GM21723 (cell line): ENCODE data around the gene ACOT7.
"Not testable (repeated sequence)": the region's sequence is repeated elsewhere in the genome, so short reads cannot be mapped to it uniquely, and the experiment has no call there.

Experiments used
- ATAC-seq: cut with Tn5 transposase; IDR thresholded peaks from one replicate; pipeline ENCODE4 v1.9.1; 2021; ENCODE audit warnings: mild to moderate bottlenecking, moderate library complexity; ENCODE audit not compliant: unreplicated experiment

The ACOT7 gene

DNA sequence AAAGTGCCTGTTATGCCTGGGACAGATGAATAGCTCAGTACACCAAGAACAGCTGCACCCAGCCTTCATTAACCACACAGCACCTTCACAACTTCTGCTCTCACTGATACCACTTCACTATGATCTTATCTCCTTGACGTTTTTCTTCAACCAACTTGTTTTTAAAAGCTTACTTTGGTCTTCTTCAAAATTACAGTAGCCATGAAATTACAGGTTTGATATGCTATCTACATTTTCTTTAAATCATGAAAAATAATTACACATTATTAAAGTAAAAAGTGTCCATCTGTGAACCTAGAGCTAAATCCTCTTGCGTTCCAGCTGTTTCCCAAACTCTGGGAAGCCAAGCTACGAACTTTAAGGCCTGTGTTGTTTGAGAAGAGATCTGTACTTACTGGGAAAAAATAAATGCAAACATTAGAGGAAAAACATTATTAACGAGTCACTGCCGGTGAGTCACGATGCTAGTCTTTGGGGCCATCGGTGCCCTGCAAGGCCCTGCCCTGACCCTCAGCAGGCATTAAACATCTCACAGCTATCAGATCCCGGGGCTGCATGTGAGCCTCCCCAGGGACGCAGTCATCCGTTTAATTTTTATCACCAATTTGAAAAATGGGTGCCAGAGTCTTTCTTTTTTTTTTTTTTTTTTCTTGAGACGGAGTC, 76.3 kb downstream of the ACOT7 start:
- ATAC-seq, result no peak

- no peak for ATAC-seq
These were observed 77.1 kb downstream of the ACOT7 start for GRCh38 chr1:6316240-6317097.

DNA sequence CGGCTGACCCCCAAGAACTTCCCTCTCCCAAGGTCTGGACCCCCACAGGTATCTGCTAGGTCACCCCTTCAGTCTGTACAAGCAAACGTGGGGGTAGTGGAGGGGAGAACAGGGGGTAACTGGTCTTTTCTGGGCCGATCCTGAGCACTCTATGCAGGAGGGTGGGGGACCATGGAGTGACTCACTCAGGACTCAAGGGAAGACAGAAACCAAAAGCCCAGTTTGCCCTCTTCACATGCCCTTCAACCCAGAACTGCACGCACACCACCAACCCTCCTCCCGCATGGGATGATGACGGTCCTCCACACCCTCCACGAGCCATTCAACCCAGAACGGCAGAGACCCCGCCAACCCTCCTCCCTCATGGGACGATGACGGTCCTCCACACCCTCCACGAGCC, 79.1 kb downstream of the ACOT7 start:
- ATAC-seq, result no peak

GRCh38 chr1:6313393-6314200, 80.0 kb downstream of the ACOT7 start:
- no peak for ATAC-seq

DNA sequence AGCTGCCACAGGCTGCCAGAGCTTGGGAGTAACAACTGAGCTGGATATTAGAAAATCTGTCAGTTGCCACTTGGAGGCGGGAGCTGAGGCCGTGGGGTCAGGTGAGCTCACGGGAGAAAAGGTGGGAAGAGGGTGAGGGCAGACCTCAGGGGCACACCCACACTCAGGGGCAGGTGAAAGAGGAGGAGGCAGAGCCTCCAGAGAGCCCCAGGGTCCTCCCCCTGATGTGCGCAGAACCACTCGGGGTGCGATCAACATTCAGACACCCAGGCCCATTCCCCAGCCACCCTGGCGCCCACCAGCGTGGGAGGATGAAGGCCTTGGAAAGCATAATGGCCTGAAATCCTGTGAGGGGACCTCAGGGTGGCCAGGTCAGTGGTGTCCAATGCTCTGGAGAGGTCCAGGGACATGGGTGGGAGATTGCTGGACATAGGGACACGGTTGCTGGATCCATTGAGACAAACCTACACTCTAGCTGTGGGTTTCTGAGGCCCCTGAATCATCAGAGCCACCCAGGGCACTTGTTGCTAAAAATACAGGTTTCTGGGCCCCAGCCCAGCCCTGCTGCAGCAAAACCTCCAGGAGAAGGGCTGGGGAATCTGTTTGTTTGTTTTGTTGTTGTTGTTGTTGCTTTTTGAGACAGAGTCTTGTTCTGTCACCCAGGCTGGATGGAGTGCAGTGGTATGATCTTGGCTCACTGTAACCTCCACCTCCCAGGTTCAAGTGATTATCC, 83.3 kb downstream of the ACOT7 start:
- ATAC-seq, result no peak

DNA sequence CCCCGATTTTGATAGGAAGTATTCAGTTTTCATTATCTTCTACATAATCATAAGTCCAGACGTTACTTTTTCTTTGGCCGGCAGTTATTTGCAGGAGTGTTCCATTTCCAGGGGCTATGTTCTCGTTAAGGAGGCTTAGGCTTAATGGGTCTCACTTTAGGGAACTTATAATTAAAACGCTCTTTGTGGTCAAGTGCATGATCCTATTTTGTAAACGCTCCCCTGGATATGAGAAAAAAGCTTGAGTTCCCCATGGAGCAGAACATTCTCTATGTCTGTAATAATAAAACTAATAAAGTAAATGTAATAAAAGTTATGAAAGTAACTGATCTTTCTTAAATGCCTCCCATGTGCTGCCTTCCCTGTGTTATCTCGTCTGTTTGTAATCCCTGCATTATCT, 84.0 kb downstream of the ACOT7 start:
- ATAC-seq, result no peak

GRCh38 chr1:6308449-6308848, 85.1 kb downstream of the ACOT7 start:
- ATAC-seq, result no peak

GRCh38 chr1:6307682-6308081, 85.9 kb downstream of the ACOT7 start:
- not testable (repeated sequence) for ATAC-seq

- no peak for ATAC-seq
These were observed 86.5 kb downstream of the ACOT7 start for GRCh38 chr1:6307099-6307498.

- ATAC-seq, result no peak
These were observed 90.1 kb downstream of the ACOT7 start for GRCh38 chr1:6303397-6304012.

DNA sequence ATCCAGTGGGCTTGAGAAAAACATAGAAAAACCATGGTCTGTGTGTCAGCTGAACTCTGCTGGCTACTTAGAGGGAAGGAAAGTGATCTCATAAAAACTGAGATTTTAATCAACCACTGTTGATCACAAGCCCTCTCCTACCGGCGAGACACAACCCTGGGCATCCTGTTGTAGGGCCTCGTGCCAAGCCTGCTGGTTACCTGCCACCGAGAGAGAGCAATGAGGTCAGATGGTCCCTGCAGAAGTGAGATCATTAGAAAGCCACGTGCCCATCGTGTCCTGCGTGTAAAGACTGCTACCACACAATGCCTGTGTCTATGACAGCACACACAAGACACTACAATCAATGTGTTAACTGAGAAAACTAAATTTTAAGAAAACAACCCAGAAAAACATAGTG, 91.0 kb downstream of the ACOT7 start:
- ATAC-seq, result no peak

GRCh38 chr1:6301526-6301925, 92.0 kb downstream of the ACOT7 start:
- no peak for ATAC-seq

DNA sequence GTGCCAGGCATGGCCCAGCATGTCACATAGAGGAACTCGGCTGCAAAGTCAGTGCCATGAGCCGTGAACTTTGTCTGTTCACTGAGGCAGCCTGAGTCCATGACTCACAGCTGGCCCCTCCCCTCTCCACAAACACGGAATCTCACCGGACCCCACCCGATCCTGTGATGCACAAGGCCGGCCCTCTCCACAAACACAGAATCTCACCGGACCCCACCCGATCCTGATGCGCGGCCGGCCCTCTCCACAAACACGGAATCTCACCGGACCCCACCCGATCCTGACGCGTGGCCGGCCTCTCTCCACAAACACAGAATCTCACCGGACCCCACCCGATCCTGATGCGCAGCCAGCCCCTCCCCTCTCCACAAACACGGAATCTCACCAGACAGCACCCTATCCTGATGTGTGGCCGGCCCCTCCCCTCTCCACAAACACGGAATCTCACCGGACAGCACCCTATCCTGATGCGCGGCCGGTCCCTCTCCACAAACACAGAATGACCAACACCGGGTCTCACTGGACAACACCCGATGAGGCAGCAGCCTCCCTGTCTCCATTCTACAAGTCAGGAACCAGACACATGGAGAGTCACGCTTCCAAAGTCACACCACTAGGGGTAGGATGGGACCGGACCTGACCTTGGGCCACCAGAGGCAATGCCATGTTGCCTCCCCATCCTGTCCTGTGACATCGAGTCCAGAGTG, 93.1 kb downstream of the ACOT7 start:
- ATAC-seq, result no peak

- ATAC-seq, result no peak
These were observed 93.9 kb downstream of the ACOT7 start for GRCh38 chr1:6299557-6300165.

GRCh38 chr1:6298940-6299465, 94.6 kb downstream of the ACOT7 start:
- ATAC-seq, result no peak

GRCh38 chr1:6298530-6298929, 95.0 kb downstream of the ACOT7 start:
- no peak for ATAC-seq

GRCh38 chr1:6295910-6296309, 97.7 kb downstream of the ACOT7 start:
- ATAC-seq, result no peak

GRCh38 chr1:6294890-6295556, 98.5 kb downstream of the ACOT7 start:
- ATAC-seq, result no peak
